PFSK-1 (cell line): ENCODE data around the gene SYNDIG1.

Source experiments
- POLR2AphosphoS5 ChIP-seq: IDR thresholded peaks from 2 replicates; pipeline ENCODE4 v1.6.1; 2012; ENCODE audit warnings: low read depth, mild to moderate bottlenecking, control low read depth, low read length, moderate library complexity
- SIN3A ChIP-seq: IDR thresholded peaks from 2 replicates; pipeline ENCODE4 v1.6.1; 2012; ENCODE audit warnings: mild to moderate bottlenecking, low read length, moderate library complexity, borderline replicate concordance; ENCODE audit not compliant: insufficient read depth
- TAF1 ChIP-seq: IDR thresholded peaks from 2 replicates; pipeline ENCODE4 v1.6.1; 2012; ENCODE audit warnings: low read length, control low read depth, borderline replicate concordance; ENCODE audit not compliant: insufficient read depth
- TF ChIP-seq, protein P1 (sequence below), 2 experiments: IDR thresholded peaks; 2 replicates each; pipeline versions ENCODE4 v1.6.1 to v1.8.0; 2011 to 2012; ENCODE audit warnings: low read depth in 2 of 2, low read length in 2 of 2, control low read depth in 1 of 2, inconsistent platforms in 1 of 2, mild to moderate bottlenecking in 1 of 2, moderate library complexity in 1 of 2; ENCODE audit not compliant: insufficient read depth in 1 of 2

DNA sequence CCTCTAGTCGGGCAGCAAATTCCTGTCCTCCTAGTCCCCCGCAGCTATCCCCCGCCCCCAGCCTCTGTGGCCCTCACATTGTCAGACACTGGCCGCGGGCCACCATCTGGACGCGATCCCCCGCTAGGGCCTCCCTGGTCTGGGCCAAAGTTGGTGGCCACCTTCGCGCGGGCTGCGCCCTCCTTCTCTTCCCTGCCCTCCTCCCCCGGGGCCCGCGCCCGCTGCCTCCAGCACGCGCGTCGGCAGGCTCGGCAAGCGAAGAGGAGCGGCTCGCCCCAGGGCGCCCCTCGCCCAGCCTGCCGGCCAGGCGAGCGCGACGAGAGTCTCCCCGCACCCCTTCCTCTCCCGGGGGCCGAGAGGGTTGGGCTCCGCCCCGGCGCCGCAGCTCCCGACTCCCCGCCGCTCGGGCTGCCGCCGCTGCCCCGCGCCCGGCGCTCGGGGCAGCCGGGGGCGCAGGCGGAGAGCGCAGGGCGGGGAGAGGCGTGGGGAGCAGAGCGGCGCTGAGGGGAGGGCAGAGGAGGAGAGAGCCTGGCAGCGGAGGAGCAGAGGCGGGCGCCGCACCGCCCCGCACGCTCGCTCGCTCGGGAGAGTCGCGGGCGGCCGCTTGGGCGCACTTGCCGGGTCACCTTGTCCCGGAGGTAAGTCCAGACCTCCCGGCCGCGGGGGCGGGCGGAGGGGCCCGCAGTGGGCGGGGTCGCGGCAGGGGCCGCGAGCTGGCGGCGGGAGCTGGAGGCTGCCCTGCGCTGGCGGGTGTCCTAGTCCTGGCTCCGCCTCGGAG lies at the start of gene SYNDIG1:
- TF ChIP-seq POLR2AphosphoS5 (no peak), SIN3A (no peak), TAF1 (no peak)
- TF ChIP-seq, protein P1, sequence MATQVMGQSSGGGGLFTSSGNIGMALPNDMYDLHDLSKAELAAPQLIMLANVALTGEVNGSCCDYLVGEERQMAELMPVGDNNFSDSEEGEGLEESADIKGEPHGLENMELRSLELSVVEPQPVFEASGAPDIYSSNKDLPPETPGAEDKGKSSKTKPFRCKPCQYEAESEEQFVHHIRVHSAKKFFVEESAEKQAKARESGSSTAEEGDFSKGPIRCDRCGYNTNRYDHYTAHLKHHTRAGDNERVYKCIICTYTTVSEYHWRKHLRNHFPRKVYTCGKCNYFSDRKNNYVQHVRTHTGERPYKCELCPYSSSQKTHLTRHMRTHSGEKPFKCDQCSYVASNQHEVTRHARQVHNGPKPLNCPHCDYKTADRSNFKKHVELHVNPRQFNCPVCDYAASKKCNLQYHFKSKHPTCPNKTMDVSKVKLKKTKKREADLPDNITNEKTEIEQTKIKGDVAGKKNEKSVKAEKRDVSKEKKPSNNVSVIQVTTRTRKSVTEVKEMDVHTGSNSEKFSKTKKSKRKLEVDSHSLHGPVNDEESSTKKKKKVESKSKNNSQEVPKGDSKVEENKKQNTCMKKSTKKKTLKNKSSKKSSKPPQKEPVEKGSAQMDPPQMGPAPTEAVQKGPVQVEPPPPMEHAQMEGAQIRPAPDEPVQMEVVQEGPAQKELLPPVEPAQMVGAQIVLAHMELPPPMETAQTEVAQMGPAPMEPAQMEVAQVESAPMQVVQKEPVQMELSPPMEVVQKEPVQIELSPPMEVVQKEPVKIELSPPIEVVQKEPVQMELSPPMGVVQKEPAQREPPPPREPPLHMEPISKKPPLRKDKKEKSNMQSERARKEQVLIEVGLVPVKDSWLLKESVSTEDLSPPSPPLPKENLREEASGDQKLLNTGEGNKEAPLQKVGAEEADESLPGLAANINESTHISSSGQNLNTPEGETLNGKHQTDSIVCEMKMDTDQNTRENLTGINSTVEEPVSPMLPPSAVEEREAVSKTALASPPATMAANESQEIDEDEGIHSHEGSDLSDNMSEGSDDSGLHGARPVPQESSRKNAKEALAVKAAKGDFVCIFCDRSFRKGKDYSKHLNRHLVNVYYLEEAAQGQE (IDR thresholded peaks at IDR 0.05; ENCODE audit: insufficient read depth in 1 of 2, low read depth in 2 of 2, low read length in 2 of 2): no peak
